SK-N-SH treated with all-trans-retinoic acid at 6 μM for 48 hours (cell line): ENCODE results near the gene UBL7.

Experiments
- ATAC-seq: fragments of 200-7000 bp; cut with Tn5 transposase; 3 replicates; pipeline ENCODE4 v1.9.1; 2020; ENCODE audit warnings: mild to moderate bottlenecking, moderate library complexity
- ARNTL ChIP-seq: fragments of 450-650 bp; formaldehyde crosslinking; IDR thresholded peaks from 2 replicates; pipeline ENCODE4 v1.5.0; 2020; ENCODE audit warnings: low read depth, mild to moderate bottlenecking, moderate library complexity, borderline replicate concordance
- BACH2 ChIP-seq: fragments of 250-450 bp; sonication (Bioruptor Pico); IDR thresholded peaks from 2 replicates; pipeline ENCODE4 v1.9.0; 2021; ENCODE audit warnings: mild to moderate bottlenecking, borderline replicate concordance
- CSDC2 ChIP-seq: fragments of 250-450 bp; sonication (Bioruptor Pico); IDR thresholded peaks from 2 replicates; pipeline ENCODE4 v1.5.0; 2020; ENCODE audit warnings: mild to moderate bottlenecking, moderate library complexity
- ESRRG ChIP-seq: fragments of 250-450 bp; sonication (Bioruptor Pico); IDR thresholded peaks from 2 replicates; pipeline ENCODE4 v1.6.1; 2021; ENCODE audit warnings: mild to moderate bottlenecking
- GLIS3 ChIP-seq: fragments of 250-450 bp; sonication (Bioruptor Pico); IDR thresholded peaks from 2 replicates; pipeline ENCODE4 v1.5.0; 2020; ENCODE audit warnings: mild to moderate bottlenecking, moderate library complexity
- ISL1 ChIP-seq: fragments of 250-450 bp; sonication (Bioruptor Pico); IDR thresholded peaks from 2 replicates; pipeline ENCODE4 v2.1.2; 2022; ENCODE audit warnings: mild to moderate bottlenecking, moderate library complexity
- OSR1 ChIP-seq: fragments of 250-450 bp; sonication (Bioruptor Pico); IDR thresholded peaks from 2 replicates; pipeline ENCODE4 v1.8.0; 2022; ENCODE audit warnings: moderate library complexity, mild to moderate bottlenecking, inconsistent platforms
- PATZ1 ChIP-seq: fragments of 250-450 bp; sonication (Bioruptor Pico); IDR thresholded peaks from 2 replicates; pipeline ENCODE4 v1.8.0; 2020; ENCODE audit warnings: mild to moderate bottlenecking, moderate library complexity, borderline replicate concordance
- PPARA ChIP-seq: fragments of 250-450 bp; sonication (Bioruptor Pico); IDR thresholded peaks from 2 replicates; pipeline ENCODE4 v1.5.0; 2020; ENCODE audit warnings: mild to moderate bottlenecking, borderline replicate concordance
- RARB ChIP-seq: fragments of 250-450 bp; sonication (Bioruptor Pico); IDR thresholded peaks from 2 replicates; pipeline ENCODE4 v1.8.0; 2021; ENCODE audit warnings: mild to moderate bottlenecking, moderate library complexity
- SNAI2 ChIP-seq: fragments of 250-450 bp; sonication (Bioruptor Pico); IDR thresholded peaks from 2 replicates; pipeline ENCODE4 v1.5.0; 2020; ENCODE audit warnings: mild to moderate bottlenecking, moderate library complexity
- TCF4 ChIP-seq: fragments of 250-450 bp; sonication (Bioruptor Pico); IDR thresholded peaks from 2 replicates; pipeline ENCODE4 v1.8.0; 2021; ENCODE audit warnings: mild to moderate bottlenecking, moderate library complexity, borderline replicate concordance
- TOX ChIP-seq: fragments of 250-450 bp; sonication (Bioruptor Pico); IDR thresholded peaks from 2 replicates; pipeline ENCODE4 v1.8.0; 2021; ENCODE audit warnings: mild to moderate bottlenecking, moderate library complexity, borderline replicate concordance
- TSHZ2 ChIP-seq: fragments of 250-450 bp; sonication (Bioruptor Pico); IDR thresholded peaks from 2 replicates; pipeline ENCODE4 v1.5.0; 2020; ENCODE audit warnings: mild to moderate bottlenecking, moderate library complexity
- ZC3H10 ChIP-seq: fragments of 250-450 bp; sonication (Bioruptor Pico); IDR thresholded peaks from 2 replicates; pipeline ENCODE4 v1.5.1; 2021; ENCODE audit warnings: mild to moderate bottlenecking, moderate library complexity
- ZFP3 ChIP-seq: fragments of 250-450 bp; sonication (Bioruptor Pico); IDR thresholded peaks from 2 replicates; pipeline ENCODE4 v1.5.0; 2020; ENCODE audit warnings: mild to moderate bottlenecking, moderate library complexity
- ZFP30 ChIP-seq: fragments of 450-650 bp; formaldehyde crosslinking; IDR thresholded peaks from 2 replicates; pipeline ENCODE4 v1.5.0; 2022; ENCODE audit warnings: mild to moderate bottlenecking, moderate library complexity
- ZNF565 ChIP-seq: fragments of 450-650 bp; formaldehyde crosslinking; conservative IDR thresholded peaks from 2 replicates; pipeline ENCODE4 v1.5.0; 2020; ENCODE audit warnings: low read depth, mild to moderate bottlenecking, moderate library complexity
- ZNF70 ChIP-seq: fragments of 450-650 bp; formaldehyde crosslinking; IDR thresholded peaks from 2 replicates; pipeline ENCODE4 v1.5.0; 2020; ENCODE audit warnings: mild to moderate bottlenecking, moderate library complexity
- ZNF8 ChIP-seq: fragments of 450-650 bp; formaldehyde crosslinking; IDR thresholded peaks from 2 replicates; pipeline ENCODE4 v1.5.0; 2020; ENCODE audit warnings: mild to moderate bottlenecking, moderate library complexity
- TF ChIP-seq, protein P1 (sequence below): fragments of 250-450 bp; sonication (Bioruptor Pico); IDR thresholded peaks from 2 replicates; pipeline ENCODE4 v1.5.1; 2020; ENCODE audit warnings: low read depth, mild to moderate bottlenecking, moderate library complexity
- TF ChIP-seq, protein P2 (sequence below): fragments of 250-450 bp; sonication (Bioruptor Pico); IDR thresholded peaks from 2 replicates; pipeline ENCODE4 v1.5.1; 2021; ENCODE audit warnings: mild to moderate bottlenecking, moderate library complexity

Gene UBL7

GRCh38 chr15:74413350-74414080 lies 47.4 kb downstream of the UBL7 start:
- ATAC-seq: no peak
- no peak for TF ChIP-seq CSDC2 (CRISPR knock-in tag)
- TF ChIP-seq PATZ1 (CRISPR knock-in tag): no peak
- TF ChIP-seq RARB (CRISPR knock-in tag): no peak
- TF ChIP-seq TSHZ2 (CRISPR knock-in tag): no peak
- TF ChIP-seq TOX: no peak
- no peak for TF ChIP-seq ZFP3 (CRISPR knock-in tag)
- no peak for TF ChIP-seq ZC3H10 (CRISPR knock-in tag)
- TF ChIP-seq ZNF8 (CRISPR knock-in tag): no peak
- no peak for TF ChIP-seq BACH2 (CRISPR knock-in tag)
- no peak for TF ChIP-seq SNAI2
- TF ChIP-seq ZFP30 (CRISPR knock-in tag): no peak
- no peak for TF ChIP-seq OSR1
- no peak for TF ChIP-seq GLIS3 (CRISPR knock-in tag)
- no peak for TF ChIP-seq ZNF565

- ATAC-seq: no peak
- TF ChIP-seq RARB (CRISPR knock-in tag) (no peak), ARNTL (CRISPR knock-in tag) (no peak), ZFP3 (CRISPR knock-in tag) (no peak), ZFP30 (CRISPR knock-in tag) (no peak), BACH2 (CRISPR knock-in tag) (no peak), ESRRG (CRISPR knock-in tag) (no peak), PPARA (CRISPR knock-in tag) (no peak)
These were observed 48.8 kb downstream of the UBL7 start for GRCh38 chr15:74412159-74412558.

DNA sequence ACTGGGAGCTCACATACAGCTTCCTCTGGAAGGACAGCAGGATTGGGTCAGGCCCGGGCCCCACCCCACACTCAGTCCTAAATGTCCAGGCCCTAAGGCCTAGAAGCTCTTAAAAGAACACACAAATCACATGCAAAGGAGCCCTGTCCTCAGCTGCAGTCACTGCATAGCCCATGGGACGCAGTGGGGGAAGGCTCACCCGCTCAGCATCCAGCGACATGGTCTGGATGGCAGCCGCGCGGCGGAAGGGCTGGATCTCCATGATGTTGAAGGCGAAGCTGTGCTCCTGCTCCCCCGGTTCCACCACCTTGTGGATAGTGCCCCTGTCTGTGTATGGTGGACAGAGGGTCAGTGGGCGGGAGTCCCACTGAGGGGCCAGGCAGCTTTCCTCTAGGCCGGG lies 49.3 kb downstream of the UBL7 start:
- ATAC-seq: no peak
- TF ChIP-seq ARNTL (CRISPR knock-in tag): no peak
- TF ChIP-seq SNAI2: no peak
- no peak for TF ChIP-seq TSHZ2 (CRISPR knock-in tag)
- no peak for TF ChIP-seq RARB (CRISPR knock-in tag)
- TF ChIP-seq TOX: no peak
- TF ChIP-seq BACH2 (CRISPR knock-in tag): no peak
- no peak for TF ChIP-seq ZC3H10 (CRISPR knock-in tag)
- TF ChIP-seq TCF4 (CRISPR knock-in tag): no peak
- no peak for TF ChIP-seq ZNF8 (CRISPR knock-in tag)
- TF ChIP-seq, protein P1, sequence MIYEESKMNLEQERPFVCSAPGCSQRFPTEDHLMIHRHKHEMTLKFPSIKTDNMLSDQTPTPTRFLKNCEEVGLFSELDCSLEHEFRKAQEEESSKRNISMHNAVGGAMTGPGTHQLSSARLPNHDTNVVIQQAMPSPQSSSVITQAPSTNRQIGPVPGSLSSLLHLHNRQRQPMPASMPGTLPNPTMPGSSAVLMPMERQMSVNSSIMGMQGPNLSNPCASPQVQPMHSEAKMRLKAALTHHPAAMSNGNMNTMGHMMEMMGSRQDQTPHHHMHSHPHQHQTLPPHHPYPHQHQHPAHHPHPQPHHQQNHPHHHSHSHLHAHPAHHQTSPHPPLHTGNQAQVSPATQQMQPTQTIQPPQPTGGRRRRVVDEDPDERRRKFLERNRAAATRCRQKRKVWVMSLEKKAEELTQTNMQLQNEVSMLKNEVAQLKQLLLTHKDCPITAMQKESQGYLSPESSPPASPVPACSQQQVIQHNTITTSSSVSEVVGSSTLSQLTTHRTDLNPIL (CRISPR knock-in tag): no peak
- TF ChIP-seq ESRRG (CRISPR knock-in tag): no peak
- TF ChIP-seq, protein P2, sequence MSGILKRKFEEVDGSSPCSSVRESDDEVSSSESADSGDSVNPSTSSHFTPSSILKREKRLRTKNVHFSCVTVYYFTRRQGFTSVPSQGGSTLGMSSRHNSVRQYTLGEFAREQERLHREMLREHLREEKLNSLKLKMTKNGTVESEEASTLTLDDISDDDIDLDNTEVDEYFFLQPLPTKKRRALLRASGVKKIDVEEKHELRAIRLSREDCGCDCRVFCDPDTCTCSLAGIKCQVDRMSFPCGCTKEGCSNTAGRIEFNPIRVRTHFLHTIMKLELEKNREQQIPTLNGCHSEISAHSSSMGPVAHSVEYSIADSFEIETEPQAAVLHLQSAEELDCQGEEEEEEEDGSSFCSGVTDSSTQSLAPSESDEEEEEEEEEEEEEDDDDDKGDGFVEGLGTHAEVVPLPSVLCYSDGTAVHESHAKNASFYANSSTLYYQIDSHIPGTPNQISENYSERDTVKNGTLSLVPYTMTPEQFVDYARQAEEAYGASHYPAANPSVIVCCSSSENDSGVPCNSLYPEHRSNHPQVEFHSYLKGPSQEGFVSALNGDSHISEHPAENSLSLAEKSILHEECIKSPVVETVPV (CRISPR knock-in tag): no peak
- TF ChIP-seq PPARA (CRISPR knock-in tag): no peak
- TF ChIP-seq PATZ1 (CRISPR knock-in tag): no peak
- TF ChIP-seq ISL1 (CRISPR knock-in tag): no peak
- TF ChIP-seq OSR1: no peak
- TF ChIP-seq ZFP3 (CRISPR knock-in tag): no peak
- TF ChIP-seq ZNF70: no peak
